ENCODE results near the gene AFAP1. TPM values are rescaled to one million over a fixed set of nuclear protein-coding genes. Genes with fewer than 3 reads are reported as not detected.

Gene AFAP1
- total and polyA plus RNA-seq, 2 donors (not counting 3 experiments of a cell fraction or from before 2014, with no cell fraction given), result 32.3 to 103 TPM

- peaks cover 3% of the 10 kb centered on the region for H4K20me1 ChIP-seq (replicated peaks; ENCODE audit: control insufficient read depth, extremely low read depth, insufficient read depth, low read length)
- intact Hi-C loops (cut with micrococcal nuclease), result loop anchor here (1.0 to 2.0 kb wide), 7 partner anchors 18 to 134 kb away; no protein-coding TSS in a partner anchor
- ChIA-PET CTCF (interaction anchor here (1.0 to 6.0 kb wide), 20 partner anchors 13 to 177 kb away, joined by 3 to 55 read pairs (median 8); no protein-coding TSS in a partner anchor), POLR2A (interaction anchor here (0.6 to 2.9 kb wide), 15 partner anchors 12 to 134 kb away, joined by 3 to 18 read pairs (median 5); no protein-coding TSS in a partner anchor)
- no peaks in the 10 kb centered on the region for H3K9me3 ChIP-seq (replicated peaks; ENCODE audit: control insufficient read depth, insufficient read depth, low read length)
- no peak for TF ChIP-seq POLR2AphosphoS5 (IDR thresholded peaks at IDR 0.05; ENCODE audit: insufficient read depth, low read depth, low read length)
- no peak for TF ChIP-seq EZH2 (IDR thresholded peaks at IDR 0.05; ENCODE audit: borderline replicate concordance, low read depth, low read length, severe bottlenecking)
- TF ChIP-seq CTCF (IDR thresholded peaks at IDR 0.05; ENCODE audit: extremely low read depth in 1 of 2, insufficient read depth in 1 of 2, low read depth in 1 of 2, low read length in 2 of 2), result no peak
- no peak for TF ChIP-seq FOS (IDR thresholded peaks at IDR 0.05; ENCODE audit: borderline replicate concordance, insufficient read depth, low read length)
- no peak for TF ChIP-seq GATA2 (IDR thresholded peaks at IDR 0.05; ENCODE audit: insufficient read depth, insufficient read length, low read depth, low read length)
- no peak for TF ChIP-seq POLR2A (IDR thresholded peaks at IDR 0.05; ENCODE audit: low read depth, low read length)
- TF ChIP-seq JUN (IDR thresholded peaks at IDR 0.05; ENCODE audit: borderline replicate concordance, insufficient read depth, insufficient read length, low read depth), result no peak
- no peak for TF ChIP-seq MAX (IDR thresholded peaks at IDR 0.05; ENCODE audit: insufficient read depth, insufficient read length)
- TF ChIP-seq MYC (IDR thresholded peaks at IDR 0.05; ENCODE audit: low read depth, low read length), result no peak
- H3K4me2 ChIP-seq (ENCODE audit: insufficient read depth, low read length), result peak overlapping the region; percentile 79
- no peaks in the 10 kb centered on the region for H3K9me1 ChIP-seq (replicated peaks; ENCODE audit: control insufficient read depth, extremely low read depth, insufficient read depth, low read length)
- H3K27ac ChIP-seq (ENCODE audit: insufficient read depth, low read depth, low read length), result peak overlapping the region; percentile 71
- DNase-seq (ENCODE audit: low read depth, low spot score), result peak; percentile 57
- no peaks in the 10 kb centered on the region for H3K27me3 ChIP-seq (ENCODE audit: control insufficient read depth in 2 of 2, insufficient read depth in 2 of 2, low read length in 2 of 2)
- BruUV-seq (replicated peaks), result no TSS peak
- H3K36me3 ChIP-seq (ENCODE audit: control insufficient read depth in 2 of 2, extremely low read depth in 1 of 2, insufficient read depth in 2 of 2, low read length in 2 of 2), result no peaks in the 10 kb centered on the region
- peaks cover 57% of the 10 kb centered on the region for H3K79me2 ChIP-seq (ENCODE audit: control insufficient read depth, insufficient read depth, low read length)
- FAIRE-seq, result peak; percentile 4
- no peak overlapping the region for H2AFZ ChIP-seq (ENCODE audit: low read depth, low read length)
- peaks cover 39% of the 10 kb centered on the region for H3K4me1 ChIP-seq (ENCODE audit: control insufficient read depth, extremely low read depth, insufficient read depth, low read length)
- peak overlapping the region; percentile 42 to 93 (median 88) for H3K4me3 ChIP-seq (replicated peaks in 1 of 3; ENCODE audit: insufficient read depth in 1 of 3, low read depth in 1 of 3, low read length in 3 of 3)
- dilution Hi-C loops (cut with MboI; ENCODE audit: extremely low pct_ligation_motif_present, low sequenced_read_pairs), result no loop called here
- H3K9ac ChIP-seq (replicated peaks; ENCODE audit: extremely low read depth, insufficient read depth, low read length), result peak overlapping the region; percentile 99
Measured at GRCh38 chr4:7938609-7939376, 868 bp downstream of the AFAP1 start.
